Spinal cord (tissue), 10 donors: ENCODE measurements around the gene SNTB2. TPM values are rescaled to one million over a fixed set of nuclear protein-coding genes. Genes with fewer than 3 reads are reported as not detected.

Experiments used
- DNase-seq, 6 donors: peaks; one replicate each; pipeline versions ENCODE4 v3.0.0 to v3.0.0-alpha.2; 2013 to 2015; ENCODE audit warnings: low spot score in 6 of 6, low read depth in 4 of 6
- H3K27ac ChIP-seq: one replicate; pipeline ENCODE4 v1.5.1; 2013; ENCODE audit warnings: low read depth, low read length, control low read depth
- H3K27me3 ChIP-seq: one replicate; pipeline ENCODE4 v1.6.1; 2013; ENCODE audit warnings: low read length; ENCODE audit not compliant: control insufficient read depth, insufficient read depth
- H3K36me3 ChIP-seq: one replicate; pipeline ENCODE4 v1.6.1; 2013; ENCODE audit warnings: low read length; ENCODE audit not compliant: control insufficient read depth, insufficient read depth
- H3K4me1 ChIP-seq: one replicate; pipeline ENCODE4 v1.6.1; 2013; ENCODE audit warnings: low read length; ENCODE audit not compliant: control insufficient read depth, insufficient read depth
- H3K4me3 ChIP-seq: one replicate; pipeline ENCODE4 v1.5.1; 2013; ENCODE audit warnings: low read depth, low read length, control low read depth
- H3K9me3 ChIP-seq: one replicate; pipeline ENCODE4 v1.6.1; 2013; ENCODE audit warnings: low read length; ENCODE audit not compliant: control insufficient read depth, insufficient read depth
- WGBS: methylation state at CpG from one replicate; pipeline ENCODE4 v1.1.5; 2013; ENCODE audit warnings: missing lambda C conversion rate; ENCODE audit not compliant: insufficient coverage; 5-methylcytosine and 5-hydroxymethylcytosine counted together
- polyA plus RNA-seq, 2 donors: library from polyadenylated mRNA; unstranded; fragments of 120-200 nt; gene quantifications; one replicate each; pipeline ENCODE4 v1.2.1, GENCODE V29; 2013; ENCODE audit not compliant: insufficient read length in 2 of 2
- total RNA-seq, 2 donors: library from RNA; depleted of rRNA in 1 of 2; stranded (reverse); fragments of 120-200 nt in 1 of 2; fragments of >200 nt in 1 of 2; gene quantifications; one replicate each; pipeline versions ENCODE4 v1.2.3 to v1.2.4, GENCODE V29; 2013 to 2014
- donor health status: healthy.

SNTB2 gene
- total and polyA plus RNA-seq, 4 donors, result 6.6 to 20.8 (median 15.6) TPM

DNA sequence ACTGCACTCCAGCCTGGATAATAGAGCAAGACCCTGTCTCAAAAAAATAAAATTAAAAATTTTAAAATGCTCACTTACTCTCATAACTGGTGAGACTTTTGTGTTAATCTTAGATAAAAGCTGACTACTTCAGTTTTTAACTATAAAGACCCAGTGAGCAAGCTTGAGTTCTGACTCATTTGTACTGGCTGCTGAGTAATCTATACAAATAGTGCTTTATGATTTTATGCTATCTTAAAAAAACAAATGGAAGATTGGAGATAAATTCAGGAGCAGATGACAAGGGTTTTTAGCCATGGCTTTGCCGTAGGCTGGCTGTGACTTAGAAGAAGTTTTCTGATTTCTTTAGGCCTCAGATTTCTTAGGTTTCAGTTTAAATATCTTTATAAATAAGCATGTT lies 30.5 kb downstream of the SNTB2 start:
- Histone ChIP-seq H3K36me3 (no peaks in the 10 kb centered on the region), H3K27ac (no peak overlapping the region), H3K27me3 (no peaks in the 10 kb centered on the region), H3K4me3 (no peak overlapping the region), H3K9me3 (no peaks in the 10 kb centered on the region), H3K4me1 (no peaks in the 10 kb centered on the region)
- WGBS, result no CpG with 5 or more reads among the region's 1 CpG
- no peak for DNase-seq

DNA sequence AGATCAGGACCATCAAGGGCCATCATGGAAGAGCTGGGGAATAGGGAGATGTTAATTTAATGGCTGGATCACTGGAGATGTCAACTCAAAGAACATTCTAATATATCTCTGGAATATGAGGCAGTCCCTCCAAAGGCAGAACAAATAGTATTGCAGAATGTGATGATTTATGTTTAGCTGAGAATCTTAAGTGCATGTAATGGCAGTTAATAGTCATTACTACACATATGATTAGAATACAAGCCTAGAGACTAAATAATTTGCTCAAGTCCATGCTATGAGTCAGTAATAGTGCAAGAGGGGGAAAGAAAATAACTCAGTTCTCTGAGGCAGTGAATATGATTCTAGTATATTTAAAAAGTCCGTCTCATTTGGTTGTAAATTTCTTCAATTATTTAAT lies 32.3 kb downstream of the SNTB2 start:
- H3K9me3 ChIP-seq, result no peaks in the 10 kb centered on the region
- H3K27ac ChIP-seq, result no peak overlapping the region
- peak in 1 of 6 donors; percentile 42 for DNase-seq
- H3K36me3 ChIP-seq, result no peaks in the 10 kb centered on the region
- H3K27me3 ChIP-seq, result no peaks in the 10 kb centered on the region
- no peak overlapping the region for H3K4me3 ChIP-seq
- no peaks in the 10 kb centered on the region for H3K4me1 ChIP-seq
- no CpG with 5 or more reads among the region's 1 CpG for WGBS

DNA sequence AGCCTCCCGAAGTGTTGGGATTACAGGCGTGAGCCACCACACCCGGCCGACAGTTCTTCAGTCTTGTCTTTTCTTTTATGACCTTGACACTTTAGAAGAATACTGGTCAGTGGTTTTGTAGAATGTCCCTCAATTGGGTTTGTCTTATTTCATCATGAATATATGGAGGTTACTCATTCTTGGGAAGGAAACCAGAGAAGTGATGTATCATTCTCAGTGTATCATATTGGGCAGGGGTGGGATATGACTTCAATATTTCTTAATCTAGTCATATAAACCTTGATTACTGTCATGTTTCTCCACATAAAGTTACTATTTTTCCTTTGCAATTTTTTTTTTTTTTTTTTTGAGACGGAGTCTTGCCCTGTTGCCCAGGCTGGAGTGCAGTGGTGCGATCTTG lies 36.9 kb downstream of the SNTB2 start:
- no peaks in the 10 kb centered on the region for H3K36me3 ChIP-seq

DNA sequence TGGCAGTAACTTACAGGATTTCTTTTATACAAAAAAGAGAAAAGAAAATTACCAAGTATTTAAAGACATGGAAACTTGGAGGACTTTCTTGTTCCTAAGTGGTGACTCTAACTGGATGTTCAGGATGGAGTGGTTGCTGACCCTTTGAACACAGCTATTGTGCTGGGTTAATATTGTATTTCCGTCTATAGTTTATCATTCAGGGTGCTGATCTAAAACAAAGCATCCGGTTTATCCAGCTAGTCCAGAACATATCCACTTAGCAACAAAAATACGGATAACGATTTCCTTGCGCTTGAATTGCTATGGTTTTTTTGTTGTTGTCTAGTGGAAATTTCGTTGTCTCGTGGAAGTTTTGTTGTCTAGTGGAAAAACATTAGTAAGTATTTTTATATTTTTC lies 38.2 kb downstream of the SNTB2 start:
- H3K4me1 ChIP-seq, result no peaks in the 10 kb centered on the region
- no peak for DNase-seq
- H3K27me3 ChIP-seq, result no peaks in the 10 kb centered on the region
- H3K9me3 ChIP-seq, result no peaks in the 10 kb centered on the region
- no peaks in the 10 kb centered on the region for H3K36me3 ChIP-seq
- WGBS, result no CpG with 5 or more reads among the region's 7 CpGs
- H3K4me3 ChIP-seq, result no peak overlapping the region
- H3K27ac ChIP-seq, result no peak overlapping the region

More for the DNA sequence above, 36.9 kb downstream of the SNTB2 start:
- Histone ChIP-seq H3K9me3 (no peaks in the 10 kb centered on the region), H3K4me3 (no peak overlapping the region), H3K4me1 (no peaks in the 10 kb centered on the region), H3K27ac (no peak overlapping the region), H3K27me3 (no peaks in the 10 kb centered on the region)
- no peak for DNase-seq
- 100% methylated on average over 2 of the region's 6 CpGs for WGBS

DNA sequence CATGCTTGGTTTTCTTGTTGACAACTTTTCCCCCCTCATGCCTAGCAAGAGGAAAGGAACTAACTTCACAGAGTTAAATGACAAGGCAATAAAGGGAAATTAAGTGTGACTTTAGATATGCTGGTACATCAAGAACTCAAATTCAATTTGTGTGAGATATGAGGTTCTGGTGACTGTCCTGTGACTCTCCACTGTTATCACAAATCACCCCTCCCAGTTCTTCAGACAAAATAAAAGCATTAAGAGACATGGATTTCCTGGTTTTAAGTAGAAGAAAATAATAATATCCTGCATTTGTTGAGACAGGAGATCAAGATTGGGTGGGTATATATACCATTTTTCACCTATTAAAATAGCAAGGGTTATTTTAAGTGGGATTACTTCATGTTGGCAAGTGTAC lies 46.2 kb downstream of the SNTB2 start:
- DNase-seq, result no peak

DNA sequence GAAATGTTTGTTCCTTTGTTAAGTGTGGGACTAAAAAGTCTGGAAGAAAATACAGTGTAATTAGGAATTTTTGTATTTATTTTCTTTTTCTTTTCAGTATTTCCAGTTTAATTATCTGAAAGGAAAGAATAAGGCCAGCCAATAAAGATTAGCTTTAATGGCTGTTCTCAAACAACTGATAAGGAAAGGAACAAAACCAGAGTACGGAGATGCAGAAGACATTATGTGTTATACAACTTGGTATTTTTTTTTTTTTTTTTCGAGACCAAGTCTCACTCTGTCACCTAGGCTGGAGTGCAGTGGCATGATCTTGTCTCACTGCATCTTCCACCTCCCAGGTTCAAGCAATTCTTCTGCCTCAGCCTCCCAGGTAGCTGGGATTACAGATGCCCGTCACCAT lies 47.5 kb downstream of the SNTB2 start:
- WGBS, result no CpG with 5 or more reads among the region's 3 CpGs
- no peaks in the 10 kb centered on the region for H3K9me3 ChIP-seq
- H3K4me1 ChIP-seq, result no peaks in the 10 kb centered on the region
- no peak overlapping the region for H3K27ac ChIP-seq
- H3K36me3 ChIP-seq, result no peaks in the 10 kb centered on the region
- H3K27me3 ChIP-seq, result no peaks in the 10 kb centered on the region
- DNase-seq, result no peak
- no peak overlapping the region for H3K4me3 ChIP-seq

More for the DNA sequence above, 46.2 kb downstream of the SNTB2 start:
- Histone ChIP-seq H3K27me3 (no peaks in the 10 kb centered on the region), H3K4me1 (no peaks in the 10 kb centered on the region), H3K4me3 (no peak overlapping the region), H3K36me3 (no peaks in the 10 kb centered on the region), H3K27ac (no peak overlapping the region), H3K9me3 (no peaks in the 10 kb centered on the region)

DNA sequence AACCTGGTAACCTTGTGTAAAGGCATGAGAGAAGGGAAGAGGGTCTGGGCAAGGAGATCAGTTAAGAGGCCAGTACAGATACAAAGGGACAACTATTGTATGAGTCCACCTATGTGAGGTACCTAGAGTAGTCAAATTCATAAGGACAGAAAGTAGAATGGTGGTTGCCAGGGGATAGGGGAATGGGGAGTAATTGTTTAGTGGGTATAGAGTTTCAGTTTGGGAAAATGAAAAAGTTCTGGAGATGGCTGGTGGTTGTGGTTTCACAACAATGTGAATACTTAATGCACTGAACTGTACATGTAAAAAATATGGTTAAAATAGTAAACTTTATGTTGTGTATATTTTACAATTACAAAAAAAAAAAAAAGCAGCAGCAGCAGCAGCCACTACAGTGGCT lies 49.4 kb downstream of the SNTB2 start:
- Histone ChIP-seq H3K36me3 (no peaks in the 10 kb centered on the region), H3K27me3 (no peaks in the 10 kb centered on the region), H3K27ac (no peak overlapping the region), H3K4me1 (no peaks in the 10 kb centered on the region), H3K9me3 (no peaks in the 10 kb centered on the region), H3K4me3 (no peak overlapping the region)
- DNase-seq, result no peak

DNA sequence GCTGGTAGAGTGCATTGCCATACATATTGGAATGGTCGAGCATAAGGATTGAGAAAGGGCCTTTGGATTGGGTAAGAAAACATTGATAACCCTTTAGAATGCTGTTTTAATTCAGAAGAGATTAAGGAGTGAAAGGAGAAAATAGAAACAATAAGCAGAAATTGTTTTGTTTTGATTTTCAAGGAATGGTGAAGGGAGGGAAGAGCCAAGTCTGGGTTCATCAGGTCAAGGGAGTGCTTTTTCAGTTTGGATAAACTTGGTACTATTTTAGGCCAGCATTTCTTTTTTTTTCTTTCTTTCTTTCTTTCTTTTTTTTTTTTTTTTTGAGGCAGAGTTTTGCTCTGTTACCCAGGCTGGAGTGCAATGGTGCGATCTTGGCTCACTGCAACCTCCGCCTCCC lies 50.3 kb downstream of the SNTB2 start:
- no peak for DNase-seq
- Histone ChIP-seq H3K27ac (no peak overlapping the region), H3K27me3 (no peaks in the 10 kb centered on the region), H3K4me3 (no peak overlapping the region), H3K9me3 (no peaks in the 10 kb centered on the region), H3K36me3 (no peaks in the 10 kb centered on the region), H3K4me1 (no peaks in the 10 kb centered on the region)
- WGBS, result 100% methylated on average over 3 of the region's 3 CpGs

DNA sequence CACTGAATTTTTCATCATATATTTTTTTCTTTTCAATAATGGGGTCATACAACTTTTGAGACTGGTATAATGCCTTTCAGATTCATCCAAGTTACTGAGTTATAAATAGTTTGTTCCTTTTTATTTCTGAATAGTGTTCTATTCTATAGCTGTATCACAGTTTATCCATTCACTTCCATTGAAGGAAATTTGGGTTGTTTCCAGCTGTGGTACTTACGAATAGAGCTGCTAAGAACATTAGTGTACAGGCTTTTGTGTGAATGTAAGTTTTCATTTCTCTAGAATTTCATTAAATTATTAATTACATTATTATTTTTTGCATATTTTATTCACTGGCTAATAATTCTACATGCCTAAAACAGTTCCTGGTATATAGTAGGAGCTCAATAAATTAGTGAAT lies 52.9 kb downstream of the SNTB2 start:
- no CpG with 5 or more reads among the region's 1 CpG for WGBS
- DNase-seq, result peak in 2 of 6 donors; percentile 28 to 40
- H3K27ac ChIP-seq, result no peak overlapping the region

DNA sequence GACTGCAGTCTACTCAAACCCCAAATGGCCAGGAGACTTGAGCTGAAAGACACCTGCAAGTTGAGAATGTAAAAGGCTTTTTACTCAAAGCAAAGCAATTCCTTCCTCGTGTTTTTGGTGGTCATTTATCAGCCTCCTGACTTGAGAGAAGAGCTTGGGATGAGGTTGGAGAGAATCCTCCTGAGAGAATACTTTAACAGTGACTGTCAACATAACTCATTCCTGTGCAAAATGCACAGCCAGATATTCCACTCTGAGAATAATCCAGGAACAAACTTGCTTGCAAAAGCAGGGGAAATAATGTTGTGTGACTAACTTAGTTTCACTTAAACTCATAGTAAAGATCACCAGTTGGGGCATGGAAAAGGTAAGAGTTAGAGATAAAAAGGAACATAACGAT lies 53.4 kb downstream of the SNTB2 start:
- WGBS, result 83% methylated on average over 1 of the region's 2 CpGs
- H3K9me3 ChIP-seq, result no peaks in the 10 kb centered on the region
- H3K36me3 ChIP-seq, result no peaks in the 10 kb centered on the region
- no peak overlapping the region for H3K4me3 ChIP-seq
- no peak for DNase-seq
- no peaks in the 10 kb centered on the region for H3K4me1 ChIP-seq
- H3K27me3 ChIP-seq, result no peaks in the 10 kb centered on the region
- no peak overlapping the region for H3K27ac ChIP-seq

More for the DNA sequence above, 52.9 kb downstream of the SNTB2 start:
- H3K9me3 ChIP-seq, result no peaks in the 10 kb centered on the region
- H3K36me3 ChIP-seq, result no peaks in the 10 kb centered on the region
- H3K27me3 ChIP-seq, result no peaks in the 10 kb centered on the region
- no peaks in the 10 kb centered on the region for H3K4me1 ChIP-seq
- no peak overlapping the region for H3K4me3 ChIP-seq
